Stimulated activated CD4-positive, alpha-beta T cell treated with anti-CD3 and anti-CD28 coated beads, Interleukin-1b, Interleukin-23, amount 100 ng/mL, for 1 hour (primary cell): ENCODE results near the gene TLCD4.
A peak's percentile ranks its signal among the peaks of the same experiment; 100 is the strongest.

Source experiments
- DNase-seq, 2 donors: peaks; one replicate each; pipeline ENCODE4 v3.0.0-alpha.2; 2020; ENCODE audit warnings: low read depth in 2 of 2

TLCD4 gene

DNA sequence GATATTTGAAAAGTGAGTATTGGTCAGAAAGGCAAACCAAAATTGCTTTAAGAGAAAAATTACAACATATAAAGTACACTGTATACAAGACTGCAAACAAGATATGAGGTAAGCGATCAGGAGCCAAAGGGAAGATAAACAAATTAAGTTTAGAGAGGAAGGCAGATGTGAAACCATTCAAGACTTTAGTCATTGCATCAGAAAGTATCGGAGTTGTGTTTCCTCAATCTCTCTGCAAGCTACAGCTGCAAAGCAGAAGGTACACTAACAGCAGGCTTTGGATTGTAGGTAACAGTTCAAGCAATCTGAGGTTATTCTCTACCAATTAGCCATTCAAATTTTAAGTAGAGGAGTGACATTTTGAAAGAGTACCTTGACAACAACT, 21.3 kb upstream of the TLCD4 start:
- DNase-seq = no peak

DNA sequence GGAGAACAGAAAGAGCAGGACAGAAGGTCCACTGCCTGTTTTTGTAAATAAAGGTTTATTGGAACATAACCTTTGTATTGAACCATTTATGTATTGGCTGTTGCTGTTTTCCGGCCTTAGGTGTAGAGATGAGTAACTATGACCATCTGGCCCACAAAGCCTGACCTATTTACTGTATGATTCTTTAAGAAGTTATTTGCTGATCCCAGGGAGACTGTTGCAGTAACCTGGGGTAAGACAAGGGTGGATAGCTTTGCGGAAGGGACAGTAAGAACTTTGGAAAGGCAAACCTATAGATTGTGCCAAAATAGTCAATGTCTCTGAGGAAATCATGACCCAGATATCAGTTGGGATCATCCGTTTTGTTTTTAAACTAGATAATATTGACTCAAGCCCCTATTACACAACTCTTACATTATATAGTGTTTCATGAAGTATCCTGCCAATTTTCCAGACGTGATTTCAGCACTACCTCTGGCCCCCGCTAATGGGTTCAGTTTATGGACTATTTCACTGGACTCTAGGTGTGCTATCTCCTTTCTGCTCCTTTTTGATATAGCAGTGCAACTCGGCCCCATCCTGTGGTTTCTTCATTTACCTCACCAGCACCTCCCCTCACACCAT, 20.8 kb upstream of the TLCD4 start:
- DNase-seq = no peak

DNA sequence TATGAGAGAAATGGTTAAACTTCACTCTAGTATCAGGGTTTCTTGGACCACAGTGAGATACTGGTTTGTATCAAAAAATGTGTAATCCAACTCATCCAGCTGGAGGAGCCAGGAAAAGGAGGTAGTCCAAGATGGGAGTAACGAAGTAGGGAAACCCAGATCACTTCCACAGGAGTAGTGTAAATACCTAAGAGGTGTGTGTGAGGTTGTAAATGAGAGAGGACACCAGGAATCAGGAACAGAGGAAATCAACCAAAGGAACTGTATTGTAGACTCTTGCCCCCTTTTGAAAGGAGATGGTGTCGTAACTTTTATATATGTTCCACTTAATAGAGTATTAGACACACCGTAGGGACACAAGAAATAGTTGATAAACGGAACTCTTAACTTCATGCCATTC, 19.7 kb upstream of the TLCD4 start:
- DNase-seq = no peak

DNA sequence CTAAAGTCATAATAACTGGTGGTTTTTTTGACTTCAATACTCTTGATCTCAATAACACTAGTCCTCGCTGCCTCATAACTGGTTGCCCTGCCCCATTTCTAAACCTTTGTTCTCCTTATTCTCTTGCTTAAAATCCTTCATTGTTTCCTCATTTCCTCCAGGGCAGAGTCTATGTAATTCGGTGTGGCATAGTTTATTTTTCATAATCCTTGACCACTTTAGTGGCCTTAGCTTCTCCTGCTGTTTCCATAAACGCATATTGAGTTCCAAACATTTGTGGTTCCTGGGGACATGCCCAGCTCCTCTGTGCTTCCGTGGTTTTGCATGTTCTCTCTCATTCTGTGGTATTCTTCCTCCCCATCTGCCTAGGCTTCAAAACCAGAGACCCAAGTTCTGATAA, 19.0 kb upstream of the TLCD4 start:
- DNase-seq = no peak

DNA sequence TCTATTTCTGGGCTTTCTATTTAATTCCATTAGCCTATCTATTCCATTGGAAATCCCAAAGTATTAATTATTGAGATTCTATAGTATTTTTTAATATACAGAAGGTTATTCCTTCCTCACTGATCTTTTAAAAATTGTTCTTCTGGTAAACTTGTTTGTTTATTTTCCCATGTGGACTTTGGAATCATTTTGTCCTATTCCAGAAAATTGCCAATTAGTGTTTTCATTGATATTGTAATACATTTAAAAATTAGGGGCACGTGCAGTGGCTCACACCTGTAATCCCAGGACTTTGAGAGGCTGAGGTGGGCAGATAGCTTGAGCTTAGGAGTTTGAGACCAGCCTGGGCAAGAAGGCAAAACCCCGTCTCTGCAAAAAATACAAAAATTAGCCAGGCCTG, 8.4 kb upstream of the TLCD4 start:
- DNase-seq = no peak

DNA sequence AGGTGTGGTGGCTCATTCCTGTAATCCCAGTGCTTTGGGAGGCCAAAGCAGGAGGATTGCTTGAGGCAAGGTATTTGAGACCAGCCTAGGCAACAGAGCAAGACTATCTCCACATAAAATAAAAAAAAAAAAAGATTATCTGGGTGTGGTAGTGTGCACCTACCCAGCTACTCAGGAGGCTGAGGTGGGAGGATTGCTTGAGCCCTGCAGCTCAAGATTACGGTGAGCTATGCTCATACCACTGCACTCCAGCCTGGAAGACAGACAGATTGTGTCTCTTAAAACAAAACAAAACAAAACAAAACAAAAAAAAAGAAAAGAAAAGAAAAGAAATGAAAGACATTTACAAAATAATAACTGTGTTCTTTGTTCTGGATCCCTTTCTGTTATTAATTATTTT, 6.1 kb upstream of the TLCD4 start:
- DNase-seq = no peak

DNA sequence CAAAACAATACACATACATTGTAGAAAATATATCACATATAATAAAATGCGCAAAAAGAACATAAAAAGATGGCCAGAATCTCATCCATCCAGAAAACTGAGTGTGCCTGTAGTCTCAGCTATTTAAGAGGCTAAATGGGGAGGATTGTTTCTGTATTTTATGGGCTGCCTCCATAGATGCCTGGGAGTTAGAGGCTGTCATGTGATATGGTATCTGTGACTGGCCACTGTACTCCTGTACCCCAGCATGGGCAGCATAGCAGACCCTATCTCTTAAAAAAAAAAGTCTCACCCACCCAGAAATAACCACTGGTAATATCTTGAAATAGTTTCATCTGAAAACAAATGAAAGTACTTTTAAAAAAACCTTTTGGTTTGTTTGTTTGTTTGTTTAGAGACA, 3.5 kb upstream of the TLCD4 start:
- no peak for DNase-seq

DNA sequence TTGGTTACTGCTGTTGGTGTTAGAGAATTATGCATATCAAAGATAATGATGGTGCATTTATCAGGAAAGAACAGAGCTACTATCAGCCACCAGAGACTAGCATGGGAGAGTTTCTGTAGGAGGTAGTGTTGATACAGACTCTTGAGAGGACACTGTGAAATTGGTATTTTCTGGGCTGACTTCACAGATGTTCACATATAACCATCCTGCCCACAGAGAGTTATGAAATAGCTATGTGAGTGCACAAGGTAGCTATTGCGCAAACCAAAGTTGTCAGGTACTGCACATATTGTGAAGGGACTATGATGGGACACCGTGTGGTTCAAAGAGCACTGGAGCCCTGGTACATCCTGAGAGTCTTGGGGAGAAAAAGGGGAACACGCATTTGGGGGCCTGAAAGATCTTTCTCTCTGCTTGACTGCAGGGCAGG, 1.4 kb upstream of the TLCD4 start:
- no peak for DNase-seq

DNA sequence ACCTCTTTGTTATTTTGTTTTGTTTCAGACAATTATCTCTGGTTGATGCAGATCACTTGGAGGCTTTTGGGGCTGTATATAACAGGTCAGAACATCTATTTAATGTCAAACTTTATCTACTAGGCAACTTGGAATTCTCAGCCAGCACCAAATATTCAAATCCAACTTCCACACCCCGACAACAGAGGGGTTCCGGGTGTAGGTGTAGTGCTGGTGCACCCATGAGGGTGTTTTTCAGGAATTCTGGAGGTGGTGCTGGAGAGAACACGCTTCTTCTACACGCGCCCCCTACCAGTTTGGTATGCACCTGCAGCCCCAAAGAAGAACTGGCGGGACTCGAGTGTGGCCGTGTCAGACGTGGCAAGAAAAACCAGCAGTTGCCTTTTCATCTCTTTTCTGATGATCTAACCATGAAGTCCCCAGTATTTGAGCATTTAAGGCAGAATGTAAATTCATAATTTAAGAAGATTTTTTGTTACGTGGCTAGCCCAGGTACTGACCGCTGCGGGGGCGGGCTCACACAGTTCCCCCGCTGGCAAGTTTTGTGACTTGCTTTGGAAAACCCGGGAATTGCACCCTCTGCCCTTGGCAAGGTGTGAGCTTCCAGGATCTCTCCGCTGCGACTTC, 462 bp upstream of the TLCD4 start:
- DNase-seq = peak in 1 of 2 donors; percentile 10

DNA sequence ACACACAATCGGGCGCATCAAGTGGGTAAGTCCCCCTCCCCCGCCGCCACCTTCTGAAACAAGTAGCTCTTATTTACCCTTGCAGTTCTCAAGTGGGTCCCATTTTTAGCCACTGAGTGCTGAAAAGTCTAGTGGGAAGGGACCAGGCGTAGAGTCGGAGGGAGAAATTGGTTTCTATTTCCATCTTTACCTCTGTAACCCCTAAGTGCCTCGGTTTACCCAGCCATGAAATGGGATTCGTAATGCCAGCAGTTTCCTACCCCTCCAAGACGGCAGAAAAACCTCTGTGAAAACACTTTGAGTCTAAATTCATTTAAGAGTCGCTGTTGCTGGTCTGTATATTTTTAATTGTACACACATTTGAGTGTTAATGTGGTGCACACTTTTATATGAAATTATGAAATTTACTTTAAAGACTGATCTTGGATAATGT, 928 bp downstream of the TLCD4 start:
- no peak for DNase-seq

DNA sequence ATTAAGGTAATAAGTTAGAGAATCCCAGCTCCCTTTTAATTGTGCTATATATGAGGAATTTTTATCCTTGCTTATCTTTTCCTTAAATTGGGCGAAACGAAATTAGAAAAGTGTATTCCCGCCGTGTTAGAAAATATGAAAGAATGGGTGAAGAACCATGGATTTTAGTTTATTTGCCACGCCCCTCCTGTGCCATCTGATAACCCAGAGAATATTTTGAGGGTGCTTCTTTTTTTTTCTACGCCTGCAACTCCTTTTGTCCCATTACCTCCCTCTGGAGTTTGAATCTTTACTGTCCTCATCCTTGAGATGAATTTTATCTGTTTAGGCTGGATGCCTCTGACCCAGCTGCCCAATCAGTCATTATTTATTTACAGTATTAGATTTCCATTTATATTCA, 1.6 kb downstream of the TLCD4 start:
- no peak for DNase-seq

DNA sequence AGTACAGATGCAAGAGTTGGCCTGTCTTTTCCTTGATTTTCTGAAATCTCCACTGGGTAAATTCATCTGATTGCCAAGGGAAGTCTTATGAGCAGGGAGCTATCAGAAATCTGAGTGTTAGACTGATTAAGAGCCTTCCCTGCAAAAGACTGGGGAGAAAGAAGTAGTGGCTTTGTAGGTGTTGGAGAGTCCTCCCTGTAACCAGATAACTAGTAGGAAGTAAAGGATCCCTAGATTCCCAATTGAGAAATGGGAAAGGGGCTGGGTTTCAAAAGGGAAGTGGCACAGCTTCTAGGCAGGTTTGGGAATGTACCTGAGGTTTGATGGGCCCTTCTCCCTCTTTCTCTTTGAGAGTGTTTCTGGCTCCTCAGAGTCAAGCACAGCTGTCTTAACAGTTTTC, 2.1 kb downstream of the TLCD4 start:
- no peak for DNase-seq

DNA sequence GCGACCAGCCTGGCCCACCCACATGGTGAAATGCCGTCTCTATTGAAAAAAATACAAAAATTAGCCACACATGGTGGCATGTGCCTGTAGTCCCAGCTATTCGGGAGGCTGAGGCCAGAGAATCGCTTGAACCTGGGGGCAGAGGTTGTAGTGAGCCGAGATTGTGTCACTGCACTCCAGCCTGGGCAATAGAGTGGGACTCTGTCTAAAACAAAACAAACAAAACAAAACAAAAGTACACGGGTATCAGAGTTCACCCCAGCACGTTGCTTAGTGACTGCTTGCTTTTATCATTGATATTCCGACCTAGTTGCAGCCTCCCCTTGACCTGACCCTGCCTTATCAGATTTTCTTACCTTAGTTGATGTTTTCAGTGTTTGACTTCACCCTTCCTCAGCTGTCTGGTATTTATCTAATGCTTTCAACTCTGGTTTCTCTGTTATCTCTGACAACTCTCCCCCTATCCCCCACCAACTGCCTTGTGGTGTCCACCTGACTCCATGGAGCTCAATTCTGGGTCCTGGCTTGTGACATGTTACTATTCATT, 5.1 kb downstream of the TLCD4 start:
- no peak for DNase-seq

DNA sequence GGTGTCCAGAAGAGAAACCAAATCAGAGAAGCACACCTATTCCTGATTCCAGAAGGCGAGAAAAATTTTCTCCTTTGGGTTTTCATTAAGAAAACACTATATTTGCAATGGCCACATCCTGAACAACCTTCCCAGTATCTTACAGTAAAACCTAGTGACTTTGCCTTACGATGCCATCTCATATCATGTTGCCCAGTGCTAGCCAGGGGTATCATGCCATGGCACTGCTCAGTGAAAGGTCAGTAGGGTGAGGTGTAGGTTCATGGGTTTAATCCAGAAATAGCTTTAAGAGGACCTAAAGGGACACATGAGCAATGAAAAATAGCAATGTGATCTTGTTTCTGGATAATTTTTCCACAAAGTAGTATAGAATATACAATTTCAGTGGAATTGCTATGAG, 7.2 kb downstream of the TLCD4 start:
- no peak for DNase-seq

DNA sequence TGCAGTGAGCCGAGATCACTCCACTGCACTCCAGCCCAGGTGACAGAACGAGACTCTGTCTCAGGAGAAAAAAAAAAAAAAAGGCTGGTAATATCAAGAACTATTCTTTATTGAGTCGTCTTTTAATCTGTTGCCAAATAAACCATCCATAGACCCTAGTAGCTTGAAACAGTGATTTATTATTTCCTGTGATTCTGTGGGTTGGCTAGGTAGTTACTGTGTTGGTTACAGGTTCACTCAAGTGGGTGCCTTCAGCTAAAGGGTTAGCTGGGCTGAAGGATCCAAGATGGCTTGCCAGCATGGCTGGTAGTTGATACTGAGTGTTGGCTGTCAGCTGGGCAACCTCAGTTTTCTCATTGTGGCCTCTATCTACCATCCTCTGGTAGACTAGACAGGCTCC, 9.2 kb downstream of the TLCD4 start:
- no peak for DNase-seq

DNA sequence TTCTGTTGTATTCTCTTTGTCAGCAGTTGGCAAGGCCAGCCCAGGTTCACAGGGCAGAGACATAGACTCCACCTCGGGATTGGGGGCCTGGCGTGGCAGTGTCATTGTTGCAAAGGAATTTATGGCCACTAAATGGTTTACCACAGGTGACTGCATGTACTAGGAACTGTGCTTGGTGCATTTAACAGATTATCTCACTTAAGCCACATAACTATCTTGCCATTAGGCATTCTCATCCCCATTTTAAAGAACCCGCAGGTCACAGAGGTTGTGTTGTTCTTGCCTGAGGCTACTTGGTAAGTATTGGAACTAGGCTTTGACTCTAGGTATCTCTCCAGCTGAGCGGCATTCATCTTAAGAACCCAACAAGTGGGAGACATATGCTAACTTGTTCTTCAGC, 9.7 kb downstream of the TLCD4 start:
- DNase-seq = no peak

DNA sequence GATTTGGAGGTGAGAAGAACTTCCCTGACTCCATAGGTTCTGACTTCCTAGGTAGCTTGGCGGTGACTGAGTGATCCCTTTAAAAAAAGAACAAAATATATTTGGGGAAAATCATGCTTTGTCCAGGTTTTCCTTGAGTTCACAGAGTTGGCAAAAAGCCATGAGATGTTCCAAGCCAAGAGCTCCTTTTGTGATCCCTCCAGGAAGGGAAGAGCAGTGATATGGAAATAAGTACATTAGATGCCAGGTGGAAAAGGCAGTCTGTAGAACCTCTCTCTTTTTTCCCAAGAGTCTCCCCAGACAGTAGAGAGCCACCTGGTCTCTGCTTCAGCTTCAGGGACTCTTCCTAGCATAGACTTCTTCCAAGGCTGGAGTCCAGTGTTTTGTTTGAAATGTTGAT, 10.2 kb downstream of the TLCD4 start:
- DNase-seq = no peak

DNA sequence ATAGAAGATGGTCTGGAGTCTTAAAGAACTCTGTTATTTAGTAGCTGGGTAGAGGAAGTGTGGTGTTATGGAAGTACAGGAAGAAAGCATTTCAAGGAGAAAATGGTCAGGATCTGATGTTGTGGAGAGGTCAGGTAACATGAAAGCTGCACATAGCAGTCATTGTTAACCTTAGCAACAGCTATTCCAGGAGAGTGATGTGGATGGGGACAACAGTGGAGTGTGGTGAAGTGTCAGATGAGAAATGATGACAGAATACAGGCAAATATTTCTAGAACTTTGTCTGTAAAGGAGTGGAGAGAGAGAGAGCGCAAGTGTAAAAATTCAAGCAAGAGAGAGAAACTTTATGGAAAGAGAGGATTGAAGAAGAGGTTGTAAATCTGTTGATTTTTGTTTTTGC, 15.6 kb downstream of the TLCD4 start:
- DNase-seq = no peak

DNA sequence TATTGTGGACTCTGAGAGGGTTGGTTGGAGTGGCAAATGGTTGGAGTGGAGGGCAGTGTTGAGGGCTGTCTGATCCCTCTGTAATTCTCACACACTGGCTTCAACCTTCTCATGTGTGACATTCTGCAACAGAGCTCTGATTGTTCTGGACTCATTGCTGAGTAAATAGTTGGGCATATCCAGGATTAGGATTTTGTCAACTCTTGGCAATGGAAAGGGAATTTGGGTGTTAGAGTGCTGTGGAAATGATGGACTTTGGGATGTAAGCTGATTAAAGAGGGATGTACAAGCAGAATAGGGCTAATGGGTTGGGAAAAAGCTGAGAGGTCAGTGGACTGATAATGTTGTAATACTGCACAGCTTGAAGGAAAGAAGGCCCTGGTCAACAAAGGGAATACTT, 16.5 kb downstream of the TLCD4 start:
- no peak for DNase-seq

DNA sequence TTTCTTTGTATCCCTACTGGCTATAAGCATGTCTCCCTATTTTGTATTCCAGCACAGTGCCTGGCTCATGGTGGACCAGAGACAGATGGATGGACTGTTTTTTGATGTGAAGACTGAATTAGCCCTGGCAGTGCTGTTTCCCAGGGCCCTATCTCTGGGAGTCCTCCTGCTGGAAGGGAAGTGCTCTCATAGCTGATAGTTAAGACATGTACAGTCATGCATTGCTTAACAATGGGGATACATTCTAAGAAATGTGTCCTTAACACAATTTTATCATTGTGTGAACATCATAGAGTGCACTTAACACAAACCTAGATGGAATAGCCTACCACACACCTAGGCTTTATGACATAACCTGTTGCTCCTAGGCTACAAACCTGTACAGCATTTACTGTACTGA, 21.1 kb downstream of the TLCD4 start:
- DNase-seq = no peak

DNA sequence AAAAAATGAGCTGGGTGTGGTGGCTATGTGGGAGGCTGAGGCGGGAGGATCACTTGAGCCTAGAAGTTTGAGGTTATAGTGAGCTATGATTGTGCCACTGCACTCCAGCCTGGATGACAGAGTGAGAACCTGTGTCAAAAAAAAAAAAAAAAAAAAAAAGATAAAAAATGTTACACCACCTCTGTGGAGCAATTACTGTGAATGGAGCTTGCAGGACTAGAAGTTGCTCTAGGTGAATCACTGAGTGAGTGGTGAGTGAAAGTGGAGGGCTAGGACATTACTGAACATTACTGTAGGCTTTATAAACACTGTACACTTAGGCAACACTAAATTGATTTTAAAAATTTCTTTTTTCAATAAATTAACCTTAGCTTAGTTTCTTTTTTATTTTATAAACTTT, 21.9 kb downstream of the TLCD4 start:
- no peak for DNase-seq

DNA sequence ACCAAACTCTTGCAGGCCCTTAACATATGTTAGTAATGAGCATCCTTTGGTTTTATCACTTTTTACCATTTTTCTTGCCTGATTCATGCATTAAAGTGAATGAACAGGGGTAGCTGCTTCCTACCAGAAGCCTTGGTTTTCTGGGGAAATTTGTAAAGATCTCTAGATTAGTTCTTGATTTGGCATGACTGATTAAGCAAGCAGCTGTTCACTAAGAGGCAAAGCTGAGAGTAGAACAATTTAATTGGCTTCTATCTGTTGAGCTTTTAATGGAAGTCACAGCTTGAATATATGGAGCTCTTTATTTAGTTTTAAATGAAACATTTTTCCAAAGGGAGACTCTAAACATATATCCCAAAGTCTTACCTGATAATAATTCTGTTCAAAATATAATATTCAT, 23.6 kb downstream of the TLCD4 start:
- DNase-seq = no peak

DNA sequence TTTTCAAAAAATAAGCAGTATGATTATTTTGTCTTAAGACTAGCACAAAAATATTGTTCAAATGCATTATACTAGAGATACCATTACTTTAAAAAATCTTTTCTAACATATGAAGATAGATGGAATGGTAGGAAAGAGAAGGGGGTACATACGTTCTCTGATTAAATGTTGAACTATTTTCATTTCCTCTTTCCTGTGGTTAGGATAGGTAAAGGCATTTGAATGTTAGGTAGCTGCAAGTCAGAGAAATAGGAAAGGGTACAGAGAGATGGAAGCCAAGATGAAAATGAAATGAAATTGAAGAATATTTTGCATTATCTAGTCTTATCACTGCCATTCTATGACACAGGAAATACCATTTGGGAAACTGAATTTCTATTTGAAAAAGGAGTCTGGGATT, 28.3 kb downstream of the TLCD4 start:
- DNase-seq = no peak

DNA sequence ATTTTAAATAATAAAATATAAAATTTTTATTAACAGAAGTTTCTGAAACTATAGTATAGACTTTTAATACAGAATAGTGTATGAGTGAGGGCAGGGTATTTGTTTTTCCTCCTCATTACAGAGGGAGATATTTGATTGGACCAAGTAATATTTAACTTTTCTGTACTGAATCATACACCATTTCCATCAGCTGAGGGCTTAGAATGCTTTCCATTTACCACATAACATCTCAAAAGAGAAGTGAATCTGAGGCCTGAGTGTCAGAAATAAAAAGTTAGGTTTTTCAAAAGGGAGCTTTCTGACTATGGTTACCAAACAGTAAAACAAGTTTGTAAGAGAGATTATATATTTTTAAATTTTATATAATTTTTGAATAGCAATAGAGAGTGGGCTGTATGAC, 29.5 kb downstream of the TLCD4 start:
- DNase-seq = no peak
